Spleen (tissue), 7 donors: ENCODE measurements around the gene B9D1.

Experiments
- CTCF ChIP-seq, 11 experiments: fragments of 200-600 bp in 7 of 11; fragments of 450-650 bp in 4 of 11; sonication (generic) in 4 of 11; IDR thresholded peaks in 8 of 11; conservative IDR thresholded peaks in 3 of 11; 1 replicate in 7 of 11; 2 replicates in 4 of 11; pipeline versions ENCODE4 v1.4.0 to v1.8.0; 2016 to 2021; ENCODE audit warnings: antibody characterized with exemption in 11 of 11, inconsistent platforms in 4 of 11, mild to moderate bottlenecking in 1 of 11
- POLR2A ChIP-seq, 3 donors: fragments of 450-650 bp; IDR thresholded peaks; one replicate each; pipeline ENCODE4 v1.5.1; 2017; ENCODE audit warnings: antibody characterized with exemption in 3 of 3, mild to moderate bottlenecking in 1 of 3
- POLR2AphosphoS5 ChIP-seq, 3 donors: sonication (generic); formaldehyde crosslinking; IDR thresholded peaks; one replicate each; pipeline ENCODE4 v1.5.1; 2017; ENCODE audit warnings: antibody characterized with exemption in 3 of 3
- donor health status: DM: no; HTN: no; CAD: no; lungs with moderate emphysema.
- donor health status: DM: no; HTN: no; CAD: no.
- donor health status: DM: no; HTN: no; CAD: no.

GRCh38 chr17:19409509-19409908 is 47.0 kb upstream of the B9D1 start:
- TF ChIP-seq POLR2A (IDR thresholded peaks at IDR 0.05) = no peak
- no peak for TF ChIP-seq CTCF (IDR thresholded peaks at IDR 0.05 in 8 of 11, conservative IDR thresholded peaks at IDR 0.05 in 3 of 11)
- no peak for TF ChIP-seq POLR2AphosphoS5 (IDR thresholded peaks at IDR 0.05)
